ENCODE measurements around the gene ZFHX3.

- TF ChIP-seq CTCF (conservative IDR thresholded peaks at IDR 0.05; ENCODE audit: low read depth, low read length) (no peak), EZH2 (IDR thresholded peaks at IDR 0.05; ENCODE audit: borderline replicate concordance, low read depth, low read length, poor library complexity, severe bottlenecking) (no peak)
Measured at GRCh38 chr16:72928090-72928981, 119.6 kb downstream of the ZFHX3 start.

Data from A673 (cell line).